MM.1S (cell line): ENCODE data around the gene PARVB.

Experiments used
- DNase-seq: peaks from one replicate; pipeline ENCODE4 v3.0.0-alpha.2; 2015
- H2AFZ ChIP-seq: fragments of 300-600 bp; sonication (generic); 2 replicates; pipeline ENCODE4 v1.6.0; 2016; ENCODE audit warnings: antibody characterized with exemption, low read length
- H3F3A ChIP-seq: fragments of 300-600 bp; sonication (generic); 2 replicates; pipeline ENCODE4 v1.6.1; 2016; ENCODE audit warnings: mild to moderate bottlenecking, antibody characterized with exemption, low read length, moderate library complexity, mixed read lengths; ENCODE audit not compliant: insufficient read depth
- H3K27ac ChIP-seq: fragments of 300-600 bp; sonication (generic); 2 replicates; pipeline ENCODE4 v1.5.1; 2016; ENCODE audit warnings: mild to moderate bottlenecking, low read length
- H3K27me3 ChIP-seq: fragments of 300-600 bp; sonication (generic); replicated peaks from 2 replicates; pipeline ENCODE4 v1.6.0; 2016; ENCODE audit warnings: low read length; ENCODE audit not compliant: insufficient read depth
- H3K36me3 ChIP-seq: fragments of 300-600 bp; sonication (generic); replicated peaks from 2 replicates; pipeline ENCODE4 v1.6.1; 2016; ENCODE audit warnings: mild to moderate bottlenecking, low read length, mixed read lengths; ENCODE audit not compliant: insufficient read depth
- H3K4me1 ChIP-seq: fragments of 300-600 bp; sonication (generic); 2 replicates; pipeline ENCODE4 v1.6.1; 2016; ENCODE audit warnings: low read length, mixed read lengths
- H3K4me2 ChIP-seq: fragments of 300-600 bp; sonication (generic); 2 replicates; pipeline ENCODE4 v1.6.0; 2016; ENCODE audit warnings: low read depth, low read length
- H3K4me3 ChIP-seq: fragments of 300-600 bp; sonication (generic); 2 replicates; pipeline ENCODE4 v1.5.1; 2016; ENCODE audit warnings: low read length, mixed read lengths
- H3K79me2 ChIP-seq: fragments of 300-600 bp; sonication (generic); 2 replicates; pipeline ENCODE4 v1.6.1; 2016; ENCODE audit warnings: mixed run types, low read length, mixed read lengths
- H3K9ac ChIP-seq: fragments of 300-600 bp; sonication (generic); 2 replicates; pipeline ENCODE4 v1.6.1; 2016; ENCODE audit warnings: low read length, mixed read lengths
- H3K9me2 ChIP-seq: fragments of 300-600 bp; sonication (generic); replicated peaks from 2 replicates; pipeline ENCODE4 v1.6.1; 2016; ENCODE audit warnings: mild to moderate bottlenecking, low read length, mixed read lengths; ENCODE audit not compliant: insufficient read depth
- H3K9me3 ChIP-seq: fragments of 300-600 bp; sonication (generic); replicated peaks from 2 replicates; pipeline ENCODE4 v1.6.1; 2016; ENCODE audit warnings: mild to moderate bottlenecking, low read length, mixed read lengths; ENCODE audit not compliant: insufficient read depth
- H4K20me1 ChIP-seq: fragments of 300-600 bp; sonication (generic); 2 replicates; pipeline ENCODE4 v1.6.1; 2016; ENCODE audit warnings: mild to moderate bottlenecking, low read length, moderate library complexity, mixed read lengths; ENCODE audit not compliant: insufficient read depth
- EZH2 ChIP-seq: fragments of 300-600 bp; sonication (generic); optimal IDR thresholded peaks from 2 replicates; pipeline ENCODE3; 2017; ENCODE audit warnings: low read depth, mild to moderate bottlenecking, antibody characterized with exemption, low read length, mixed read lengths
- EZH2phosphoT487 ChIP-seq: fragments of 300-600 bp; sonication (generic); IDR thresholded peaks from 2 replicates; pipeline ENCODE4 v1.6.1; 2018; ENCODE audit warnings: antibody characterized with exemption, low read length
- TF ChIP-seq, protein P1 (sequence below): fragments of 300-600 bp; sonication (generic); IDR thresholded peaks from 2 replicates; pipeline ENCODE4 v1.5.1; 2016; ENCODE audit warnings: antibody characterized with exemption, low read length, mixed read lengths

Gene PARVB

DNA sequence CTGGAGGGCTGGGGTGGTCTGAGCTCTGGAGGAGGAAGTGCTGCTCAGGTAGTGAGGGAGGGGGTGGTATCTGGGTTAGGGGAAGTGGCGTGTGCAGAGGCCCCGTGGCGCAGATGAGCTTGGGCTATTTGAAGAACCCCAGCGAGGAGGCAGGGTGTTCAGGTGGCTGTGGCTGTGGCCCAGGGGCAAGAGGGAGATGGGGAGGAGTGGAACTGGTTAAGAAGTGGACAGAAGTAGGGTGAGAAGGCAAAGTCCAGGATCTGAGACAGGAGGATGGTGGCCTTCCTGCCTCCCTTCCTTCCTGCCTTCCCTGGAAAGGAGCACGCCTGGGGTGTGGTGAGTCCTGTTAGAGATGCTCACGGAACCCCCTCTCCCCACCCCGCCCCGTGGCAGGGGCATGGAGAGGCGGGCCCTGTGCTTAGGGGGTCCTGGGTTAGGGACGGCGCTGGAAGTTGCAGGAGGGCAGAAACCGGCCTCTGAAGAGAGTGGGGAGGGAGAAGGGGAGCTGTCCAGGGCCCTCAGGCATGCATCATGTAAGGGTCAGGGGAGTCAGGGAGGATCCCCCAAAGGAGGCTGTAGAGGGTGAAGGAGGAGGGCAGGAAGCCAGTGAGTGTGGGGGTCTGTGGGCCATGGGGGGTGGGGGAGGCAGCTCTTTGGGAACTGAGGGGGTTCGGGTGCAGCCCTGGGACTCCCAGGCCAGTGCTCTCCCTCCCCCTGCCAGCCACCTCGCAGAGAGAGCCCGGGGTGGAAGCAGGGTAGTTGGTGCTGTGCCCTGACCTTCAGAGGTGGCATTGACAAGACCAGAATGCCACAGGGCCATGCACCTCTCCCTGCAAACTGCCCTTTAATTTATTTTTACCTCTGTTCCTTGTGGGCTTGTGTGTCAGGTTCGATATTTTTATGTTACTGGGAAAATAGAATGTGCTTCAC lies 92.9 kb downstream of the PARVB start:
- Histone ChIP-seq H3K4me1 (no peaks in the 10 kb centered on the region), H3K27me3 (no peaks in the 10 kb centered on the region), H3K9me2 (no peaks in the 10 kb centered on the region), H3F3A (no peaks in the 10 kb centered on the region), H2AFZ (no peak overlapping the region), H3K36me3 (no peaks in the 10 kb centered on the region), H3K4me3 (no peak overlapping the region), H3K9ac (no peak overlapping the region), H3K4me2 (no peak overlapping the region), H3K27ac (no peak overlapping the region), H4K20me1 (no peaks in the 10 kb centered on the region), H3K9me3 (no peaks in the 10 kb centered on the region), H3K79me2 (no peaks in the 10 kb centered on the region)
- TF ChIP-seq EZH2phosphoT487, result no peak
- TF ChIP-seq, protein P1, sequence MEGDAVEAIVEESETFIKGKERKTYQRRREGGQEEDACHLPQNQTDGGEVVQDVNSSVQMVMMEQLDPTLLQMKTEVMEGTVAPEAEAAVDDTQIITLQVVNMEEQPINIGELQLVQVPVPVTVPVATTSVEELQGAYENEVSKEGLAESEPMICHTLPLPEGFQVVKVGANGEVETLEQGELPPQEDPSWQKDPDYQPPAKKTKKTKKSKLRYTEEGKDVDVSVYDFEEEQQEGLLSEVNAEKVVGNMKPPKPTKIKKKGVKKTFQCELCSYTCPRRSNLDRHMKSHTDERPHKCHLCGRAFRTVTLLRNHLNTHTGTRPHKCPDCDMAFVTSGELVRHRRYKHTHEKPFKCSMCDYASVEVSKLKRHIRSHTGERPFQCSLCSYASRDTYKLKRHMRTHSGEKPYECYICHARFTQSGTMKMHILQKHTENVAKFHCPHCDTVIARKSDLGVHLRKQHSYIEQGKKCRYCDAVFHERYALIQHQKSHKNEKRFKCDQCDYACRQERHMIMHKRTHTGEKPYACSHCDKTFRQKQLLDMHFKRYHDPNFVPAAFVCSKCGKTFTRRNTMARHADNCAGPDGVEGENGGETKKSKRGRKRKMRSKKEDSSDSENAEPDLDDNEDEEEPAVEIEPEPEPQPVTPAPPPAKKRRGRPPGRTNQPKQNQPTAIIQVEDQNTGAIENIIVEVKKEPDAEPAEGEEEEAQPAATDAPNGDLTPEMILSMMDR, result no peak
- no peak for TF ChIP-seq EZH2
- DNase-seq, result no peak

DNA sequence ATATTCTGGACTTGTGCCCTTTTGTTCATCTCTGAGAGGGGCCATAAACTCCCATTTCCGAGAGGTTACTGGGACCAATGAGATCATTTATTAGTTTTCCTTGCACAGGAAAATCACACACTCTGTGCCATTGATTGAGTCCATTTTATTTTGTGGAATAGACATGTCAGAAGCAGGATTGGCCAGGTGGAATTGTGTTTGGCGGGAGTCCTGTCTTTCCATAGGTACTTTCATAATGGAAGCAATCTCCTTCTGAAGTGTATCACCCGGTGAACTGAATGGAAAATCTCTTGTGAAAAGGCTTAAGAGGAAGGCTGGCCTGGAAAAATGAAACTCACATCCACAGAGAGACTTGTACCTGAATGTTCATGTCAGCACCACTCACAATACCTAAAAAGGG lies 93.6 kb downstream of the PARVB start:
- Histone ChIP-seq H3K27me3 (no peaks in the 10 kb centered on the region), H3K79me2 (no peaks in the 10 kb centered on the region), H3K27ac (no peak overlapping the region), H3K4me1 (no peaks in the 10 kb centered on the region), H3K9me3 (no peaks in the 10 kb centered on the region), H3K4me2 (no peak overlapping the region), H3K4me3 (no peak overlapping the region), H3F3A (no peaks in the 10 kb centered on the region), H3K36me3 (no peaks in the 10 kb centered on the region), H2AFZ (no peak overlapping the region), H3K9ac (no peak overlapping the region), H4K20me1 (no peaks in the 10 kb centered on the region), H3K9me2 (no peaks in the 10 kb centered on the region)
- no peak for DNase-seq
- TF ChIP-seq, protein P1, result no peak
- TF ChIP-seq EZH2phosphoT487, result no peak
- no peak for TF ChIP-seq EZH2

DNA sequence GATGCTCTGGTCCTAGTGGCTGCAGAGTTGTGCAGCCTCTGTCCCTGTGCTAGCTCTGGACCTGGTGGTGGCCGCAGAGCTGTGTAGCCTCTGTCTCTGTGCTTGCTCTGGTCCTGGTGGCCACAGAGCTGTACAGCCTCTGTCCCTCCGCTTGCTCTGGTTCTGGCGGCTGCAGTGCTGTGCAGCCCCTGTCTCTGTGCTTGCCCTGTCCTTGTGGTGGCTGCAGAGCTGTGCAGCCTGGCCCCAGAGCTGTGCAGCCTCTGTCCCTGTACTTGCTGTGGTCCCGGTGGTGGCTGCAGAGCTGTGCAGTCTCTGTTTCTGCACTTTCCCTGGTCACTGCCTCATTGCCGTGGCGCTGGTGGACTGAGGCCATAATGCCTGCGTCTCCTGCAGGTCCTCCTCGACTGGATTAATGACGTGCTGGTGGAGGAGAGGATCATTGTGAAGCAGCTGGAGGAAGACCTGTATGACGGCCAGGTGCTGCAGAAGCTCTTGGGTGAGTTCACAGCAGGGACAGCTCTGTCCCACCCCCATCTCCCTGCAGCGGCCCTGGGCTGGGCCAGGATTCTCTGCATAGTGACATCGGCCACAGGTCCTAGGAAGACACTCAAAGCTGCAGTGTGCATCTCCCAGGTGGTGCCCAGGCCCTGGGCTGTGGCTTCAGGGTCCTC lies 94.7 kb downstream of the PARVB start:
- Histone ChIP-seq H3K79me2 (no peaks in the 10 kb centered on the region), H3K9me3 (no peaks in the 10 kb centered on the region), H3K4me3 (no peak overlapping the region), H3K36me3 (no peaks in the 10 kb centered on the region), H3K27me3 (no peaks in the 10 kb centered on the region), H3K9me2 (no peaks in the 10 kb centered on the region), H4K20me1 (no peaks in the 10 kb centered on the region), H3K4me1 (no peaks in the 10 kb centered on the region), H3K4me2 (no peak overlapping the region), H3F3A (no peaks in the 10 kb centered on the region), H2AFZ (no peak overlapping the region), H3K9ac (no peak overlapping the region), H3K27ac (no peak overlapping the region)
- DNase-seq, result no peak
- TF ChIP-seq, protein P1, result no peak
- TF ChIP-seq EZH2phosphoT487 (no peak), EZH2 (no peak)
